H1 (cell line): Measurements from ENCODE around the gene TMEM35A. TPM values are rescaled to one million over a fixed set of nuclear protein-coding genes. Genes with fewer than 3 reads are reported as not detected.

ENCODE experiments used
- ATF2 ChIP-seq: IDR thresholded peaks from 2 replicates; pipeline ENCODE4 v1.6.1; 2012; ENCODE audit warnings: low read length, inconsistent platforms
- HDAC6 ChIP-seq: IDR thresholded peaks from one replicate; pipeline ENCODE4 v1.7.1; 2012; ENCODE audit warnings: low read depth, mild to moderate bottlenecking, inconsistent platforms, low read length, moderate library complexity
- POLR2AphosphoS5 ChIP-seq: IDR thresholded peaks from 2 replicates; pipeline ENCODE4 v1.6.1; 2011; ENCODE audit warnings: low read depth, low read length
- TAF1 ChIP-seq: IDR thresholded peaks from 2 replicates; pipeline ENCODE4 v1.6.1; 2011; ENCODE audit warnings: mild to moderate bottlenecking, low read depth, low read length
- polyA plus RNA-seq, 7 experiments: library from polyadenylated mRNA; depleted of rRNA in 3 of 7; stranded (reverse) in 5 of 7; unstranded in 2 of 7; fragments of >200 nt in 5 of 7; fragments of 200-250 nt in 2 of 7; gene quantifications; 1 replicate in 5 of 7; 2 replicates in 1 of 7; 4 replicates in 1 of 7; pipeline versions ENCODE4 v1.2.1 to v1.2.3, GENCODE V29; 2011 to 2013; ENCODE audit warnings: missing spikeins in 2 of 7, mixed read lengths in 2 of 7
- total RNA-seq: library from RNA; stranded (reverse); fragmentation: NEBNext Ultra II Directional; extraction: Animal tissue kit (Norgen Biotek cat#: 25700); gene quantifications from 2 replicates; pipeline ENCODE4 v1.2.1, GENCODE V29; 2021
- TF ChIP-seq, protein P1 (sequence below): fragments of 300-600 bp; sonication (generic); IDR thresholded peaks from 2 replicates; pipeline ENCODE4 v1.7.1; 2012; ENCODE audit warnings: low read length, moderate library complexity, mild to moderate bottlenecking, inconsistent platforms; ENCODE audit not compliant: insufficient replicate concordance

The TMEM35A gene
- total and polyA plus RNA-seq, 2 of the 8 experiments (the other 6 are each of a cell fraction or from before 2014, with no cell fraction given) = 5.5 to 5.8 TPM

DNA sequence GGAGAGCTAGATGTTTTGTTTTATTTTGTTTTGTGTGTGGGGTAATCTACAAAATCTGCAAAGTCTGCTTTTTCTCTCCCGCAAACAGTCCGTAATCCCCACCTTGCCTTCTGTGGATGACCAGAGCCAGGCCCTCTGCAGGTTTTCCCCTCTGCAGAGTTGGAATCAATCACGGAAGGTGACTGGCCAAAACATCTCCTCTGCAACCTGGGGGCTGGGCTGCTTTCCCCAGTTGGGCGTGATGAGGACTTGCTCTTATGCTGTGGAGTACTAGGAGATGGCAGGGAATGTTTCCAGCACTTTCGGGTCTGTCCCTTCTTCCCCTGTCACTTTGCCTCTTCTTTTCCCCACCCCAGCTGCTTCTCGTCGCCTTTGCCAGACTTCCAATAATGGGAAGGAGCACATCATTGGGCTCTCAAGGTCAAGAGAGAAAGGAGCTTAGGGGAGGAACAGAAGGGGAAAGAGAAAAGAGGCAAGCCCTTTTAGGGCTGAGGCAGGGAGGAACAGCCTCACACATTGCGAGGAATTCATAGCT is 1.1 kb downstream of the TMEM35A start (continued):
- TF ChIP-seq, protein P1, sequence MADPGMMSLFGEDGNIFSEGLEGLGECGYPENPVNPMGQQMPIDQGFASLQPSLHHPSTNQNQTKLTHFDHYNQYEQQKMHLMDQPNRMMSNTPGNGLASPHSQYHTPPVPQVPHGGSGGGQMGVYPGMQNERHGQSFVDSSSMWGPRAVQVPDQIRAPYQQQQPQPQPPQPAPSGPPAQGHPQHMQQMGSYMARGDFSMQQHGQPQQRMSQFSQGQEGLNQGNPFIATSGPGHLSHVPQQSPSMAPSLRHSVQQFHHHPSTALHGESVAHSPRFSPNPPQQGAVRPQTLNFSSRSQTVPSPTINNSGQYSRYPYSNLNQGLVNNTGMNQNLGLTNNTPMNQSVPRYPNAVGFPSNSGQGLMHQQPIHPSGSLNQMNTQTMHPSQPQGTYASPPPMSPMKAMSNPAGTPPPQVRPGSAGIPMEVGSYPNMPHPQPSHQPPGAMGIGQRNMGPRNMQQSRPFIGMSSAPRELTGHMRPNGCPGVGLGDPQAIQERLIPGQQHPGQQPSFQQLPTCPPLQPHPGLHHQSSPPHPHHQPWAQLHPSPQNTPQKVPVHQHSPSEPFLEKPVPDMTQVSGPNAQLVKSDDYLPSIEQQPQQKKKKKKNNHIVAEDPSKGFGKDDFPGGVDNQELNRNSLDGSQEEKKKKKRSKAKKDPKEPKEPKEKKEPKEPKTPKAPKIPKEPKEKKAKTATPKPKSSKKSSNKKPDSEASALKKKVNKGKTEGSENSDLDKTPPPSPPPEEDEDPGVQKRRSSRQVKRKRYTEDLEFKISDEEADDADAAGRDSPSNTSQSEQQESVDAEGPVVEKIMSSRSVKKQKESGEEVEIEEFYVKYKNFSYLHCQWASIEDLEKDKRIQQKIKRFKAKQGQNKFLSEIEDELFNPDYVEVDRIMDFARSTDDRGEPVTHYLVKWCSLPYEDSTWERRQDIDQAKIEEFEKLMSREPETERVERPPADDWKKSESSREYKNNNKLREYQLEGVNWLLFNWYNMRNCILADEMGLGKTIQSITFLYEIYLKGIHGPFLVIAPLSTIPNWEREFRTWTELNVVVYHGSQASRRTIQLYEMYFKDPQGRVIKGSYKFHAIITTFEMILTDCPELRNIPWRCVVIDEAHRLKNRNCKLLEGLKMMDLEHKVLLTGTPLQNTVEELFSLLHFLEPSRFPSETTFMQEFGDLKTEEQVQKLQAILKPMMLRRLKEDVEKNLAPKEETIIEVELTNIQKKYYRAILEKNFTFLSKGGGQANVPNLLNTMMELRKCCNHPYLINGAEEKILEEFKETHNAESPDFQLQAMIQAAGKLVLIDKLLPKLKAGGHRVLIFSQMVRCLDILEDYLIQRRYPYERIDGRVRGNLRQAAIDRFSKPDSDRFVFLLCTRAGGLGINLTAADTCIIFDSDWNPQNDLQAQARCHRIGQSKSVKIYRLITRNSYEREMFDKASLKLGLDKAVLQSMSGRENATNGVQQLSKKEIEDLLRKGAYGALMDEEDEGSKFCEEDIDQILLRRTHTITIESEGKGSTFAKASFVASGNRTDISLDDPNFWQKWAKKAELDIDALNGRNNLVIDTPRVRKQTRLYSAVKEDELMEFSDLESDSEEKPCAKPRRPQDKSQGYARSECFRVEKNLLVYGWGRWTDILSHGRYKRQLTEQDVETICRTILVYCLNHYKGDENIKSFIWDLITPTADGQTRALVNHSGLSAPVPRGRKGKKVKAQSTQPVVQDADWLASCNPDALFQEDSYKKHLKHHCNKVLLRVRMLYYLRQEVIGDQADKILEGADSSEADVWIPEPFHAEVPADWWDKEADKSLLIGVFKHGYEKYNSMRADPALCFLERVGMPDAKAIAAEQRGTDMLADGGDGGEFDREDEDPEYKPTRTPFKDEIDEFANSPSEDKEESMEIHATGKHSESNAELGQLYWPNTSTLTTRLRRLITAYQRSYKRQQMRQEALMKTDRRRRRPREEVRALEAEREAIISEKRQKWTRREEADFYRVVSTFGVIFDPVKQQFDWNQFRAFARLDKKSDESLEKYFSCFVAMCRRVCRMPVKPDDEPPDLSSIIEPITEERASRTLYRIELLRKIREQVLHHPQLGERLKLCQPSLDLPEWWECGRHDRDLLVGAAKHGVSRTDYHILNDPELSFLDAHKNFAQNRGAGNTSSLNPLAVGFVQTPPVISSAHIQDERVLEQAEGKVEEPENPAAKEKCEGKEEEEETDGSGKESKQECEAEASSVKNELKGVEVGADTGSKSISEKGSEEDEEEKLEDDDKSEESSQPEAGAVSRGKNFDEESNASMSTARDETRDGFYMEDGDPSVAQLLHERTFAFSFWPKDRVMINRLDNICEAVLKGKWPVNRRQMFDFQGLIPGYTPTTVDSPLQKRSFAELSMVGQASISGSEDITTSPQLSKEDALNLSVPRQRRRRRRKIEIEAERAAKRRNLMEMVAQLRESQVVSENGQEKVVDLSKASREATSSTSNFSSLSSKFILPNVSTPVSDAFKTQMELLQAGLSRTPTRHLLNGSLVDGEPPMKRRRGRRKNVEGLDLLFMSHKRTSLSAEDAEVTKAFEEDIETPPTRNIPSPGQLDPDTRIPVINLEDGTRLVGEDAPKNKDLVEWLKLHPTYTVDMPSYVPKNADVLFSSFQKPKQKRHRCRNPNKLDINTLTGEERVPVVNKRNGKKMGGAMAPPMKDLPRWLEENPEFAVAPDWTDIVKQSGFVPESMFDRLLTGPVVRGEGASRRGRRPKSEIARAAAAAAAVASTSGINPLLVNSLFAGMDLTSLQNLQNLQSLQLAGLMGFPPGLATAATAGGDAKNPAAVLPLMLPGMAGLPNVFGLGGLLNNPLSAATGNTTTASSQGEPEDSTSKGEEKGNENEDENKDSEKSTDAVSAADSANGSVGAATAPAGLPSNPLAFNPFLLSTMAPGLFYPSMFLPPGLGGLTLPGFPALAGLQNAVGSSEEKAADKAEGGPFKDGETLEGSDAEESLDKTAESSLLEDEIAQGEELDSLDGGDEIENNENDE = no peak
- no peak for TF ChIP-seq POLR2AphosphoS5
- TF ChIP-seq HDAC6 = no peak
- TF ChIP-seq TAF1 = no peak
- no peak for TF ChIP-seq ATF2
